ENCODE measurements around the gene IARS1.

DNA sequence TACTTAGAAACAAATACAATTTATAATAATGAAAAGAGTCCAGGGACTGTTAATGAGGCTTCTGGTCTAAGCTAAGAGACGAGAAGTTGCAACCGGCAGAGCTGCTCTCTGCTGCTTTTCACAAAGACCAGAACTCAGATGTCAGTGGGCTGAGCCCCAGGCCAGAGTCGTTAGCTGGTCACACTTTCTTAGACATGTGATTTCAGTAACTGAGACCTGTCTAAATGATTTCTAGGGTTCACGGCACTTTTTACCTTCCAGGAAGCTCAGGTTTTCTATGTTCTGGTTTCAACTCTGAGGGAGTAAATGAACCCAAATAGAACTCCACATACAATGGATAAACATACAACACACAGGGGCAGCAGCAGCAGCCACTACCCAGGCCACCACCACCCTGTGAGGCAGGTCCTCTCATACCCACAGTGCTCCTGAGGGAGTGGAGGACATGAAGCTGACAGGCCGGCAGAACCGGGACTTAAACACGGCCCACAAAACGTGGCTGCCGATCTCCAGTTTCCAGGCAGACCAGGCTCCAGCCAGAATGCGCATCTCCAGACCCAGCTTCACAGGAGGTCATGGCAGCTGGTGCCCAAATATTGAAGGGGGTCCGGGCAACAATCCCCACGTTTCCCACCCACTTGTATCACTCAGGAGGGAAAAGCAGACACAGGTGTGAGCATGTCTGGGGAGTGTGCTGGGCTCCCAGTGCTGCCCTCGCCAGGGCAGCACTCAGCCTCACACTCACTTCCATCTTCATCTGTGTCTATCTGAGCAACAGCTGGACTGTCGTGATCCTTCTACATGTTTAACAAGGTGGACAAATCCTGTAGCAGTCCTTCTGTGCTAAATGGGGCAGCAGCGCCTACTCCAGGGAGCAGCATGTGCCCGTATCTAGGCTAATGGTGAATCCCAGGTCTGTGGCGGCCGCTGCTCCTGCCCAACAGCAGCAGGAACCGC lies 38.8 kb downstream of the IARS1 start:
- TF ChIP-seq, protein P1, sequence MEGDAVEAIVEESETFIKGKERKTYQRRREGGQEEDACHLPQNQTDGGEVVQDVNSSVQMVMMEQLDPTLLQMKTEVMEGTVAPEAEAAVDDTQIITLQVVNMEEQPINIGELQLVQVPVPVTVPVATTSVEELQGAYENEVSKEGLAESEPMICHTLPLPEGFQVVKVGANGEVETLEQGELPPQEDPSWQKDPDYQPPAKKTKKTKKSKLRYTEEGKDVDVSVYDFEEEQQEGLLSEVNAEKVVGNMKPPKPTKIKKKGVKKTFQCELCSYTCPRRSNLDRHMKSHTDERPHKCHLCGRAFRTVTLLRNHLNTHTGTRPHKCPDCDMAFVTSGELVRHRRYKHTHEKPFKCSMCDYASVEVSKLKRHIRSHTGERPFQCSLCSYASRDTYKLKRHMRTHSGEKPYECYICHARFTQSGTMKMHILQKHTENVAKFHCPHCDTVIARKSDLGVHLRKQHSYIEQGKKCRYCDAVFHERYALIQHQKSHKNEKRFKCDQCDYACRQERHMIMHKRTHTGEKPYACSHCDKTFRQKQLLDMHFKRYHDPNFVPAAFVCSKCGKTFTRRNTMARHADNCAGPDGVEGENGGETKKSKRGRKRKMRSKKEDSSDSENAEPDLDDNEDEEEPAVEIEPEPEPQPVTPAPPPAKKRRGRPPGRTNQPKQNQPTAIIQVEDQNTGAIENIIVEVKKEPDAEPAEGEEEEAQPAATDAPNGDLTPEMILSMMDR (IDR thresholded peaks at IDR 0.05; ENCODE audit: insufficient read depth, low read length, poor library complexity, severe bottlenecking), result no peak
- TF ChIP-seq EZH2phosphoT487 (conservative IDR thresholded peaks at IDR 0.05; ENCODE audit: low read length), result no peak

All from SU-DHL-6 (cell line).